Spleen (tissue), 11 donors: ENCODE data around the gene SOX5. TPM values are rescaled to one million over a fixed set of nuclear protein-coding genes. Genes with fewer than 3 reads are reported as not detected.

ENCODE experiments used
- DNase-seq: peaks from one replicate; pipeline ENCODE4 v3.0.0-alpha.2; 2020
- H3K27ac ChIP-seq, 8 donors: fragments of 200-600 bp; sonication (generic) in 7 of 8; 1 replicate in 4 of 8; 2 replicates in 4 of 8; pipeline versions ENCODE4 v1.5.0 to v1.8.0; 2016 to 2021; ENCODE audit warnings: inconsistent platforms in 4 of 8, mild to moderate bottlenecking in 4 of 8, moderate library complexity in 1 of 8
- H3K27me3 ChIP-seq, 7 donors: fragments of 200-600 bp; sonication (generic) in 6 of 7; replicated peaks in 1 of 7; 1 replicate in 4 of 7; 2 replicates in 3 of 7; pipeline versions ENCODE4 v1.5.0 to v1.8.0; 2016 to 2021; ENCODE audit warnings: inconsistent platforms in 3 of 7, mild to moderate bottlenecking in 1 of 7
- H3K36me3 ChIP-seq, 6 donors: fragments of 200-600 bp; sonication (generic) in 5 of 6; 1 replicate in 4 of 6; 2 replicates in 2 of 6; pipeline versions ENCODE4 v1.5.0 to v1.8.0; 2016 to 2021; ENCODE audit warnings: inconsistent platforms in 2 of 6
- H3K4me1 ChIP-seq, 6 donors: fragments of 200-600 bp; sonication (generic) in 5 of 6; 1 replicate in 3 of 6; 2 replicates in 3 of 6; pipeline versions ENCODE4 v1.5.0 to v1.8.0; 2016 to 2021; ENCODE audit warnings: inconsistent platforms in 3 of 6
- H3K4me3 ChIP-seq, 8 donors: fragments of 200-600 bp; sonication (generic) in 7 of 8; 1 replicate in 4 of 8; 2 replicates in 4 of 8; pipeline versions ENCODE4 v1.5.0 to v1.8.0; 2016 to 2021; ENCODE audit warnings: inconsistent platforms in 4 of 8, mild to moderate bottlenecking in 4 of 8, moderate library complexity in 2 of 8
- H3K9me3 ChIP-seq, 8 donors: fragments of 200-600 bp; sonication (generic) in 7 of 8; 1 replicate in 4 of 8; 2 replicates in 4 of 8; pipeline versions ENCODE4 v1.5.0 to v1.8.0; 2016 to 2021; ENCODE audit warnings: inconsistent platforms in 4 of 8
- POLR2A ChIP-seq, 3 donors: fragments of 450-650 bp; IDR thresholded peaks; one replicate each; pipeline ENCODE4 v1.5.1; 2017; ENCODE audit warnings: antibody characterized with exemption in 3 of 3, mild to moderate bottlenecking in 1 of 3
- POLR2AphosphoS5 ChIP-seq, 3 donors: sonication (generic); formaldehyde crosslinking; IDR thresholded peaks; one replicate each; pipeline ENCODE4 v1.5.1; 2017; ENCODE audit warnings: antibody characterized with exemption in 3 of 3
- WGBS, 5 donors: extraction: QIAGEN DNeasy Blood & Tissue Kit in 3 of 5; methylation state at CpG; one replicate each; pipeline versions ENCODE4 v1.1.5 to v1.1.7; 2013 to 2018; 5-methylcytosine and 5-hydroxymethylcytosine counted together
- intact Hi-C: fragments of 100-400 bp; cut with DNase I; formaldehyde crosslinking; loops from one replicate; pipeline ENCODE4 v1.15.0; 2023; ENCODE audit warnings: low total_unique reads
- polyA plus RNA-seq, 3 donors: library from polyadenylated mRNA; stranded (reverse); fragments of 200-250 nt; gene quantifications; one replicate each; pipeline ENCODE4 v1.2.1, GENCODE V29; 2013
- total RNA-seq, 7 donors: library from RNA; depleted of rRNA in 3 of 7; stranded (reverse); fragments of >200 nt in 3 of 7; fragmentation: NEBNext Ultra II Directional in 4 of 7; extraction: Animal tissue kit (Norgen Biotek cat#: 25700) in 4 of 7; gene quantifications; one replicate each; pipeline versions ENCODE4 v1.1.0 to v1.2.1, GENCODE V29; 2016 to 2021
- TF ChIP-seq, protein P1 (sequence below), 11 experiments: fragments of 200-600 bp in 7 of 11; fragments of 450-650 bp in 4 of 11; sonication (generic) in 4 of 11; IDR thresholded peaks in 8 of 11; conservative IDR thresholded peaks in 3 of 11; 1 replicate in 7 of 11; 2 replicates in 4 of 11; pipeline versions ENCODE4 v1.4.0 to v1.8.0; 2016 to 2021; ENCODE audit warnings: antibody characterized with exemption in 11 of 11, inconsistent platforms in 4 of 11, mild to moderate bottlenecking in 1 of 11
- donor health status: healthy with polysubstance abuse.
- donor health status: DM: no; HTN: no; CAD: no; lungs with moderate emphysema.
- donor health status: DM: no; HTN: no; CAD: no.
- donor health status: Bipolar disorder and iron deficiency.
- donor health status: healthy.
- donor health status: DM: no; HTN: no; CAD: no.
- donor health status: DM: yes; HTN: yes; CAD: no.

The SOX5 gene
- total and polyA plus RNA-seq, 10 donors, result 0.20 to 21.3 (median 8.7) TPM

DNA sequence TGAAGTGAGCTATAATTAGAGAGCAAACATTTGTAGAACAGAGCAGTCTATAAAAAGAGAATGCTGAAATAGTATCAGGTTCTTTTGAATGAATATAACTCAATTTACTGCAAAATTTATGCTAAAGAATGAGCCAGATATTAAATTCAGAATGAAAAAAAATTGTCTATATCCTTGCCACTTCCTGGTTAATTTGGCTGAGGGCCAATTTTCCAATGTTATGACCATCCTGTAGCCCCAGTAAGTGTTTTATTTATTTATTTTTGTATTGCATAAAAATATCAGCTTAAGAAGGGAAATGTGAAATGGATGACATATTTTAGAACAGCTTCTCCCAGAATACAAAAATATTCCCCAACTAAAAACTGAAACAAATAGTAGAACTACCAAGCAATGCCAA lies 263.4 kb downstream of the SOX5 start:
- no peak for DNase-seq
- no peak overlapping the region for H3K4me3 ChIP-seq
- H3K36me3 ChIP-seq, result no peaks in the 10 kb centered on the region
- no peaks in the 10 kb centered on the region for H3K4me1 ChIP-seq
- H3K27me3 ChIP-seq, result no peaks in the 10 kb centered on the region
- peaks cover 0 to 11% (median 3%) of the 10 kb centered on the region in 8 donors for H3K9me3 ChIP-seq
- intact Hi-C loops, result no loop called here
- TF ChIP-seq POLR2A (IDR thresholded peaks at IDR 0.05) (no peak), POLR2AphosphoS5 (IDR thresholded peaks at IDR 0.05) (no peak)
- TF ChIP-seq, protein P1, sequence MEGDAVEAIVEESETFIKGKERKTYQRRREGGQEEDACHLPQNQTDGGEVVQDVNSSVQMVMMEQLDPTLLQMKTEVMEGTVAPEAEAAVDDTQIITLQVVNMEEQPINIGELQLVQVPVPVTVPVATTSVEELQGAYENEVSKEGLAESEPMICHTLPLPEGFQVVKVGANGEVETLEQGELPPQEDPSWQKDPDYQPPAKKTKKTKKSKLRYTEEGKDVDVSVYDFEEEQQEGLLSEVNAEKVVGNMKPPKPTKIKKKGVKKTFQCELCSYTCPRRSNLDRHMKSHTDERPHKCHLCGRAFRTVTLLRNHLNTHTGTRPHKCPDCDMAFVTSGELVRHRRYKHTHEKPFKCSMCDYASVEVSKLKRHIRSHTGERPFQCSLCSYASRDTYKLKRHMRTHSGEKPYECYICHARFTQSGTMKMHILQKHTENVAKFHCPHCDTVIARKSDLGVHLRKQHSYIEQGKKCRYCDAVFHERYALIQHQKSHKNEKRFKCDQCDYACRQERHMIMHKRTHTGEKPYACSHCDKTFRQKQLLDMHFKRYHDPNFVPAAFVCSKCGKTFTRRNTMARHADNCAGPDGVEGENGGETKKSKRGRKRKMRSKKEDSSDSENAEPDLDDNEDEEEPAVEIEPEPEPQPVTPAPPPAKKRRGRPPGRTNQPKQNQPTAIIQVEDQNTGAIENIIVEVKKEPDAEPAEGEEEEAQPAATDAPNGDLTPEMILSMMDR (IDR thresholded peaks at IDR 0.05 in 8 of 11, conservative IDR thresholded peaks at IDR 0.05 in 3 of 11), result no peak
- no peak overlapping the region for H3K27ac ChIP-seq

DNA sequence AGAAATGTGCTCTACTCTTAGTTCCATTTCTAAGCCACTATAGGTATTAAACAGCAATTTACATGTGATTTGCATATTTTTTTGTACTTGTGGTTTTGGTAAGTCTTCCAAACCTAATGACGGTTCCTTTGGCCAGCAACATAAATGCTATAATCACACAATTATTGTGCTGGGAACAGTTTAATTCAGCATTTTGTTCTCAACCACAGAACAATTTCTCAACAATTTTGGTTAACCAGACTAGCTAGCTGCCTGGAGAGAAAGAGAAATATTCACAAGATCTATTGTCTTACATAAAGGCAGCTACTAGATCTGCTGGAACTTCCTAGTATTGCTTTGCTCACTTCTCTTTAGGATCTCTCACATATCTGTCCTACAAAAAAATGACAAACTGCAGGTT lies 265.3 kb downstream of the SOX5 start:
- TF ChIP-seq, protein P1 (IDR thresholded peaks at IDR 0.05 in 8 of 11, conservative IDR thresholded peaks at IDR 0.05 in 3 of 11), result no peak
- TF ChIP-seq POLR2AphosphoS5 (IDR thresholded peaks at IDR 0.05), result no peak
- no peak for TF ChIP-seq POLR2A (IDR thresholded peaks at IDR 0.05)

DNA sequence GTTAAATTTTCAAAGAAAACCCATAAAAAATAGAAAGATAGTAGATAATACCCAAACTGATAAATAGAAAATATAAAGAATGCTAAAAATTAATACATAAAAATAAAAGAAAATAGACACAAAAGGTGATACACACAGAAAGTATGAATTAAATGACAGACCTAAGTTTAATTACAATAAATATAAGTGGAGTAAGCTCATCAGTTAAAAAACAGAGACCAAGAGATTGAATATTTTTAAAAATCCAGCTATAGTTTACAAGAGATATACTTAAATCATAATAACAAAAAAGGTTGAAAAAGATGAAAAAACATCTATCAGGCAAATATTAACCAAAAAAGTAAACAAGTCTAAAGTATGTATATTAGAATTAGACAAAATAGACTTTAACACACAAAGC lies 268.2 kb downstream of the SOX5 start:
- H3K36me3 ChIP-seq, result no peaks in the 10 kb centered on the region
- intact Hi-C loops, result no loop called here
- no peak overlapping the region for H3K4me3 ChIP-seq
- H3K27me3 ChIP-seq, result no peaks in the 10 kb centered on the region
- no peak for DNase-seq
- no peak for TF ChIP-seq POLR2AphosphoS5 (IDR thresholded peaks at IDR 0.05)
- no peak for TF ChIP-seq POLR2A (IDR thresholded peaks at IDR 0.05)
- TF ChIP-seq, protein P1 (IDR thresholded peaks at IDR 0.05 in 8 of 11, conservative IDR thresholded peaks at IDR 0.05 in 3 of 11), result no peak
- H3K4me1 ChIP-seq, result no peaks in the 10 kb centered on the region
- no peak overlapping the region for H3K27ac ChIP-seq
- peaks cover 0 to 16% (median 8%) of the 10 kb centered on the region in 8 donors for H3K9me3 ChIP-seq

More for the DNA sequence above, 265.3 kb downstream of the SOX5 start:
- Histone ChIP-seq H3K27ac (no peak overlapping the region), H3K4me1 (no peaks in the 10 kb centered on the region), H3K4me3 (no peak overlapping the region), H3K9me3 (peaks cover 0 to 16% (median 8%) of the 10 kb centered on the region in 8 donors), H3K27me3 (no peaks in the 10 kb centered on the region), H3K36me3 (no peaks in the 10 kb centered on the region)
- intact Hi-C loops, result no loop called here
- 64 to 85% (median 72%) methylated on average over 1 of the region's 1 CpG for WGBS, 5 donors
- DNase-seq, result no peak

DNA sequence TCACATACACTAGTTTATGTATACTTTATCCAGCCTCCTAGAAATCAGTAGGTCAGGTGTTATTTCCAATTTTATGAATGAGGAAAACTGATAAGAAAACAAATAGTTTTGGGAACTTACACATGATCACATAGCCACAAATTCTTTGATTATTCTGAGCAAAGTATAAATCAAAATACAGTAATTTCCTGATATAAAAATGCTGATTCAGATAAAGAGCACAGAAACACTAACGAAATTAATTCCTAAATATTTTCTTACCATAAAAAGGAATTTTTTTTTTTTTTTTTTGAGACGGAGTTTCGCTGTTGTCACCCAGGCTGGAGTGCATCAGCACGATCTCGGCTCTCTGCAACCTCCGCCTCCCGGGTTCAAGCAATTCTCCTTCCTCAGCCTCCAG lies 275.4 kb downstream of the SOX5 start:
- WGBS, 5 donors, result 82 to 93% (median 89%) methylated on average over 7 of the region's 7 CpGs
- Histone ChIP-seq H3K9me3 (no peaks in the 10 kb centered on the region), H3K27me3 (no peaks in the 10 kb centered on the region), H3K4me3 (no peak overlapping the region), H3K4me1 (no peaks in the 10 kb centered on the region), H3K27ac (no peak overlapping the region), H3K36me3 (no peaks in the 10 kb centered on the region)
- no peak for DNase-seq
- intact Hi-C loops, result no loop called here
- no peak for TF ChIP-seq POLR2A (IDR thresholded peaks at IDR 0.05)
- no peak for TF ChIP-seq POLR2AphosphoS5 (IDR thresholded peaks at IDR 0.05)
- TF ChIP-seq, protein P1 (IDR thresholded peaks at IDR 0.05 in 8 of 11, conservative IDR thresholded peaks at IDR 0.05 in 3 of 11), result no peak
